ENCODE data around the gene TXNIP. TPM values are rescaled to one million over a fixed set of nuclear protein-coding genes. Genes with fewer than 3 reads are reported as not detected.

TXNIP gene
- total RNA-seq, 1 experiment from 2014 or later = 2.5 TPM

- no TSS peak for BruUV-seq (replicated peaks)
These were observed 5.3 kb upstream of the TXNIP start for GRCh38 chr1:146001709-146002108.

More at GRCh38 chr1:146001709-146002108, 5.3 kb upstream of the TXNIP start:
- Histone ChIP-seq H3K4me3 (replicated peaks in 1 of 2; ENCODE audit: low read depth in 1 of 2, low read length in 2 of 2) (no peak overlapping the region), H4K20me1 (ENCODE audit: insufficient read depth) (no peaks in the 10 kb centered on the region), H3K27ac (ENCODE audit: low read depth, low read length) (no peak overlapping the region), H3K4me1 (ENCODE audit: control insufficient read depth in 1 of 2, insufficient read depth in 2 of 2, low read length in 2 of 2) (no peaks in the 10 kb centered on the region), H3K27me3 (ENCODE audit: insufficient read depth, low read length) (no peaks in the 10 kb centered on the region), H3K9me2 (ENCODE audit: insufficient read depth) (no peaks in the 10 kb centered on the region), H2AFZ (ENCODE audit: low read depth, low read length, poor library complexity, severe bottlenecking) (no peak overlapping the region), H3K79me2 (ENCODE audit: insufficient read depth, low read length) (no peaks in the 10 kb centered on the region), H3K9ac (ENCODE audit: low read length) (no peak overlapping the region), H3K4me2 (ENCODE audit: low read length) (no peak overlapping the region), H3K36me3 (ENCODE audit: control insufficient read depth in 1 of 2, insufficient read depth in 2 of 2, low read length in 2 of 2) (no peaks in the 10 kb centered on the region), H3K9me3 (ENCODE audit: control insufficient read depth in 1 of 2, insufficient read depth in 1 of 2, low read depth in 1 of 2, low read length in 2 of 2) (no peaks in the 10 kb centered on the region)
- intact Hi-C loops (cut with micrococcal nuclease) = loop anchor here (10.0 kb wide), 1 partner anchor 57 kb away; no protein-coding TSS in a partner anchor
- DNase-seq (ENCODE audit: low read depth, low spot score) = no peak
- POLR2A ChIA-PET = no interaction called here
- TF ChIP-seq JUND (IDR thresholded peaks at IDR 0.05) (no peak), EZH2phosphoT487 (IDR thresholded peaks at IDR 0.05; ENCODE audit: borderline replicate concordance) (no peak), SP1 (IDR thresholded peaks at IDR 0.05; ENCODE audit: low read depth) (no peak), ZNF274 (IDR thresholded peaks at IDR 0.05; ENCODE audit: low read depth, low read length) (no peak), TCF7L2 (IDR thresholded peaks at IDR 0.05; ENCODE audit: borderline replicate concordance, extremely low read depth, insufficient read depth, insufficient read length) (no peak), CEBPB (IDR thresholded peaks at IDR 0.05; ENCODE audit: low read depth) (no peak), ZFX (IDR thresholded peaks at IDR 0.05) (no peak), POLR2A (IDR thresholded peaks at IDR 0.05; ENCODE audit: borderline replicate concordance, extremely low read depth, insufficient read depth, insufficient read length) (no peak), FOSL1 (IDR thresholded peaks at IDR 0.05; ENCODE audit: low read depth) (no peak), YY1 (IDR thresholded peaks at IDR 0.05; ENCODE audit: extremely low read depth, insufficient replicate concordance, low read depth, low read length) (no peak), REST (IDR thresholded peaks at IDR 0.05; ENCODE audit: low read depth) (no peak), POLR2AphosphoS5 (IDR thresholded peaks at IDR 0.05; ENCODE audit: low read depth, low read length) (no peak), EGR1 (IDR thresholded peaks at IDR 0.05; ENCODE audit: low read depth) (no peak), RAD21 (IDR thresholded peaks at IDR 0.05; ENCODE audit: low read depth) (no peak), ELF1 (IDR thresholded peaks at IDR 0.05; ENCODE audit: borderline replicate concordance, low read depth) (no peak)
- TF ChIP-seq, protein P1, sequence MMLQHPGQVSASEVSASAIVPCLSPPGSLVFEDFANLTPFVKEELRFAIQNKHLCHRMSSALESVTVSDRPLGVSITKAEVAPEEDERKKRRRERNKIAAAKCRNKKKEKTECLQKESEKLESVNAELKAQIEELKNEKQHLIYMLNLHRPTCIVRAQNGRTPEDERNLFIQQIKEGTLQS (IDR thresholded peaks at IDR 0.05) = no peak
- TF ChIP-seq, protein P2, sequence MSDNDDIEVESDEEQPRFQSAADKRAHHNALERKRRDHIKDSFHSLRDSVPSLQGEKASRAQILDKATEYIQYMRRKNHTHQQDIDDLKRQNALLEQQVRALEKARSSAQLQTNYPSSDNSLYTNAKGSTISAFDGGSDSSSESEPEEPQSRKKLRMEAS (IDR thresholded peaks at IDR 0.05) = no peak
- TF ChIP-seq, protein P3, sequence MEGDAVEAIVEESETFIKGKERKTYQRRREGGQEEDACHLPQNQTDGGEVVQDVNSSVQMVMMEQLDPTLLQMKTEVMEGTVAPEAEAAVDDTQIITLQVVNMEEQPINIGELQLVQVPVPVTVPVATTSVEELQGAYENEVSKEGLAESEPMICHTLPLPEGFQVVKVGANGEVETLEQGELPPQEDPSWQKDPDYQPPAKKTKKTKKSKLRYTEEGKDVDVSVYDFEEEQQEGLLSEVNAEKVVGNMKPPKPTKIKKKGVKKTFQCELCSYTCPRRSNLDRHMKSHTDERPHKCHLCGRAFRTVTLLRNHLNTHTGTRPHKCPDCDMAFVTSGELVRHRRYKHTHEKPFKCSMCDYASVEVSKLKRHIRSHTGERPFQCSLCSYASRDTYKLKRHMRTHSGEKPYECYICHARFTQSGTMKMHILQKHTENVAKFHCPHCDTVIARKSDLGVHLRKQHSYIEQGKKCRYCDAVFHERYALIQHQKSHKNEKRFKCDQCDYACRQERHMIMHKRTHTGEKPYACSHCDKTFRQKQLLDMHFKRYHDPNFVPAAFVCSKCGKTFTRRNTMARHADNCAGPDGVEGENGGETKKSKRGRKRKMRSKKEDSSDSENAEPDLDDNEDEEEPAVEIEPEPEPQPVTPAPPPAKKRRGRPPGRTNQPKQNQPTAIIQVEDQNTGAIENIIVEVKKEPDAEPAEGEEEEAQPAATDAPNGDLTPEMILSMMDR (IDR thresholded peaks at IDR 0.05 in 2 of 3, conservative IDR thresholded peaks at IDR 0.05 in 1 of 3; ENCODE audit: borderline replicate concordance in 1 of 3, insufficient read depth in 1 of 3, low read depth in 2 of 3, low read length in 2 of 3) = no peak
- CTCF ChIA-PET = interaction anchor here (1.8 kb wide), 1 partner anchor 23 kb away, joined by 6 read pairs; no protein-coding TSS in a partner anchor
- ATAC-seq = no peak
- RAD21 ChIA-PET (ENCODE audit: low non-redundant PET in 1 of 2, low total read pairs in 2 of 2, uncharacterized antibody in 2 of 2, unreplicated experiment in 2 of 2) = no interaction called here
